Measurements from ENCODE around the gene ACAP3.
A peak's percentile ranks its signal among the peaks of the same experiment; 100 is the strongest.

The ACAP3 gene, protein sequence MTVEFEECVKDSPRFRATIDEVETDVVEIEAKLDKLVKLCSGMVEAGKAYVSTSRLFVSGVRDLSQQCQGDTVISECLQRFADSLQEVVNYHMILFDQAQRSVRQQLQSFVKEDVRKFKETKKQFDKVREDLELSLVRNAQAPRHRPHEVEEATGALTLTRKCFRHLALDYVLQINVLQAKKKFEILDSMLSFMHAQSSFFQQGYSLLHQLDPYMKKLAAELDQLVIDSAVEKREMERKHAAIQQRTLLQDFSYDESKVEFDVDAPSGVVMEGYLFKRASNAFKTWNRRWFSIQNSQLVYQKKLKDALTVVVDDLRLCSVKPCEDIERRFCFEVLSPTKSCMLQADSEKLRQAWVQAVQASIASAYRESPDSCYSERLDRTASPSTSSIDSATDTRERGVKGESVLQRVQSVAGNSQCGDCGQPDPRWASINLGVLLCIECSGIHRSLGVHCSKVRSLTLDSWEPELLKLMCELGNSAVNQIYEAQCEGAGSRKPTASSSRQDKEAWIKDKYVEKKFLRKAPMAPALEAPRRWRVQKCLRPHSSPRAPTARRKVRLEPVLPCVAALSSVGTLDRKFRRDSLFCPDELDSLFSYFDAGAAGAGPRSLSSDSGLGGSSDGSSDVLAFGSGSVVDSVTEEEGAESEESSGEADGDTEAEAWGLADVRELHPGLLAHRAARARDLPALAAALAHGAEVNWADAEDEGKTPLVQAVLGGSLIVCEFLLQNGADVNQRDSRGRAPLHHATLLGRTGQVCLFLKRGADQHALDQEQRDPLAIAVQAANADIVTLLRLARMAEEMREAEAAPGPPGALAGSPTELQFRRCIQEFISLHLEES

DNA sequence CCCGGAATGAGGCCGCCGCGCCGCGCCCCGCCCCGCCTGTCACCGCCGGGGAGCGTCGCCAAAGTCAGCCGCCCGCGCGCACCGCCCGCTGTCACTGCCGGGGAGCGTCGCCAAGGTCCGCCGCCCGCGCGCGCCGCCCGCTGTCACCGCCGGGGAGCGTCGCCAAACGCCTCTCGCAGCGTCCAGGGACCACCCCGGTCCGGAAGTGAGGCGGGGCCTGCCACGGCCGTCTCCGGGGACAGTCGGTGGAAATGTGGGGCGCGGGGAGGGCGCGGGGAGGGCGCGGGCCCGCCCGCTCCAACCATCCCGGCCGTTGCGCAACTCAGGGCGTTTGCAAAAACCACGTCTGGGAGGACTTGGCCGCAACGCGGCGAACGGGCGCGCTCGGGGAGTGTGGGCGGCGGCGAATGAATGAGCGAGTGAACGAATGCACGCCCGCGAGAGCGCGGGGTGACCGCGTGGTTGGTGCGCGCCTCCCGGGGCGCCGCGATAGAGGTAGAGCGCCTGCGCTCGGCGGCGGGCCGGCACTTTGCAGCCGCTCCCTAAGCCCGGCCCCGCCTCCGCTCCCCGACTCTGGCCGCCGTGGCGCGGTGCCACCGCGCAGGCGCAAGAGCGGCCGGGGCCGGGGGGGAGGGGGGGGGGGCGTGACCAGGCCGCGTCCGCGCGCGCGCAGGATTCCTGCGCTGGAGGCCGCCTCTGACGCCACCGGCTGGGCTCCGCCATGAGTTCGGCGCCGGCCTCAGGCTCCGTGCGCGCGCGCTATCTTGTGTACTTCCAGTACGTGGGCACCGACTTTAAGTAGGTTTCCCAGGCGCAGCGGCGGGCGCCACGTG is at the start of gene ACAP3, which contains the start of gene PUSL1:
Gene ACAP3 (minus strand): TSS at position 8 of the 833 bp plus-strand sequence. CDS start 115 bp downstream, outside the sequence.
Gene PUSL1 (plus strand): TSS at position 675 of the 833 bp plus-strand sequence. CDS start 47 bp downstream, at position 722.
- peak; percentile 84 for DNase-seq (ENCODE audit: low read depth)

GRCh38 chr1:1356796-1357401 is 49.2 kb upstream of the ACAP3 start:
- DNase-seq (ENCODE audit: low read depth): no peak

GRCh38 chr1:1356166-1356795 is 48.6 kb upstream of the ACAP3 start:
- DNase-seq (ENCODE audit: low read depth): no peak

- DNase-seq (ENCODE audit: low read depth): no peak
Observed at GRCh38 chr1:1355416-1355815, 47.7 kb upstream of the ACAP3 start.

DNA sequence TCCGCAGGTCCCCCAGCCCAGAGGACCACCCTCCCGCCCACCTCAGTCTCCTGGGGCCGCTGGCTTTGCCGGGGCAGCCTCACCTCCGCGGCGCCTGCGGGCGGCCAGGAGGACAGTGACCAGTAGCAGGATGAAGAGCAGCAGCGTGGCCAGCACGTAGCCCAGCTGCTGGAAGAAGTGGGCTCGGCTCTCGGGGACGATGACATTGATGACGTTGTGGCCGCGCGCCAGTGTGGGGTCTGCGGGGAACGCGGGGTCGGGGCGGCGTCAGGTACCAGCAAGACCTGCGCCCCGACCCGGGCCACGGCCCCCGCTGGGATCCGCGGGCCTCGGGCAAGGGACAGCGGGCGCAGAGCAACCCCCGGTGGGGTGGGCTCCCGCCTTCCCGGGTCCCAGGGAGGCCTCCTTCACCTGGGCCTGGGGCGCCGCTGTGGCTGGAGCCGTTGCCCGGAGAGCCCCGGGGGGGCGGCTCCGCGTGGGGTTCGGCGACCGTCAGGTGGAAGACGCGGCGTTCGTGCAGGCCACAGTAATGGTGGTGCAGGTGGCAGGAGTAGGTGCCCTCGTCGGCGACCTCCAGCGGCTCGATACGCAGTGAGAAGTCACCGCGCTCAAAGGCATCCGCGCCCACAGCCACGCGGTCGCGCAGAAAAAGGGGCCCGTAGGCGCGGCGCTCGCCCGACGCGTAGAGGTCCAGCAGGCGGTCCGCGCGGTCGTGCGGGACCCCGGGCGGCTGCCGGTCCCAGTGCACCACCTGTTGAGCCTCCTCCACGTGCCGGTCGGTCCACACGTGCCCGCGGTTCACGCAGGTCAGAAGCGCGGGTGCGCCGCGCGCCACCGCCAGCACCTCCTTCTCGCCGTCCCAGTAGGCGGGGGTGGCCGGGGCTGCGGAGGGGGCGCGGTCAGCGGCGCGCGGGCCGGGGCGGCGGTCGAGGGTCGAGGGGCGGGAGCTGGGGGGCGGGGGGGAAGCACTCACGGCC is 46.8 kb upstream of the ACAP3 start:
- no peak for DNase-seq (ENCODE audit: low read depth)

DNA sequence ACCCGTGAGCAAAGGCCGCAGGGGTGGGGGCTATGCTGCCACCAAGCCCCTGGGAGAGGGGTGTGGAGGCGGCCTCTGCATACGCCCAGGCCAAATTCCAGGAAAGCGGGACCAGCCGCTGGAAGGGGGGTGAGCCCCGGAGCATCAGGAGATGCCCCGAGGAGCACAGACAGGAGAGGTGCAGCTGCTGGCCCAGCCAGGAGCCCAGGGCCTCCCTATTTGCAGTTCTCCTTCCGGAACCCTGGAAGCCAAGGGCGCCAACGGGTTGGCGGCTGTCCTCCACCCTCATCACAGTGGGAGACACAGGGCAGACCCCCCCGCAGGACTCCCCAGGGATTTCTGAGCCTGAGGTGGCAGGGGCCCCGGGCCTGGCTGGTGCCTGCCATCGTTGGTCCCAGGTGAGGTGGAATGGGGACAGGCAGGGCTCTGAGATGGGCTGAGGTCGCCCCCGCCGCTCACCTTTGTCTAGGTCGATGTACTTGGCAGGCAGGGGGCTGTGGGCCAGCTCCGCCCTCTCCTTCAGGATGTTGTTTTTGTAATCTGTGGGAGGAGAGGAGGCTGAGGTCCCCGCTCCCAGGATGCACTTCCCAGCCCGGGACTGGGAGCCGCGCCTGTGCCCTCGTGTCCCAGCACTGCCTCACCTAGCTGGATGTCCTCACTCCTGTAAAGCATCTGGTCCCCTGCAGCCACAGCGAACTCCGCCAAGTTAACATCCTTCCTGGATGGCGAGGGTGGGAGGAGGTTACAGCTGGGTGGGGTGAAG is 45.8 kb upstream of the ACAP3 start:
- DNase-seq (ENCODE audit: low read depth): no peak

DNA sequence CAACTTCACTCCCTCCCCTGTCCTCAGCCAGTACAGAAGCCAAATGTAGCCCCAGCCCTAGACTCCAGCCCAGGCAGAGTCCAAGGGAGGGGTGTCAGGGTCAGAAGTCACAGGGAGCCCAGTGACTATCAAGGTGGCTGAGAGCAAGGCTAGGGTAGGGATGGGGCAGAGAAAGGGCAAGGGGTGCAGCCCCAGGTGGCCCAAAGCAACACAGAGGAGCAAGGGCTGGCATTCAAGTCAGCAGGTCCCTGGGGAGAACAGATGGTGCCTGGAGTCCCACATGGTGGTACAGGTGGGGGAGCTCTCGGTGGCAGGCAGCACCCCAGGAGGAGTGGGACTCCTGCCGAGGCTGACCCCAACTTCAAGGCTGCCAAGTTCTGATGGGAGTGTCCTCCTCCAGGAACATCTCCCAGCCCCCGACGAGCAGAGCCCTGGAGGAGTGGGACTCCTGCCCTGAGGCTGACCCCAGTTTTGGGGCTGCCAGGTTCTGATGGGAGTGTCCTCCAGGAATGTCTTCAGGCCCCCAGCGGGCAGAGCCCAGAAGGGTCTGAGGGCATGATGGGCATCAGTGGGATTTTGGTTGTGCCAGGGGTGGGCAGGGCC is 45.2 kb upstream of the ACAP3 start:
- DNase-seq (ENCODE audit: low read depth): no peak

GRCh38 chr1:1351511-1352427 is 44.0 kb upstream of the ACAP3 start:
- no peak for DNase-seq (ENCODE audit: low read depth)

DNA sequence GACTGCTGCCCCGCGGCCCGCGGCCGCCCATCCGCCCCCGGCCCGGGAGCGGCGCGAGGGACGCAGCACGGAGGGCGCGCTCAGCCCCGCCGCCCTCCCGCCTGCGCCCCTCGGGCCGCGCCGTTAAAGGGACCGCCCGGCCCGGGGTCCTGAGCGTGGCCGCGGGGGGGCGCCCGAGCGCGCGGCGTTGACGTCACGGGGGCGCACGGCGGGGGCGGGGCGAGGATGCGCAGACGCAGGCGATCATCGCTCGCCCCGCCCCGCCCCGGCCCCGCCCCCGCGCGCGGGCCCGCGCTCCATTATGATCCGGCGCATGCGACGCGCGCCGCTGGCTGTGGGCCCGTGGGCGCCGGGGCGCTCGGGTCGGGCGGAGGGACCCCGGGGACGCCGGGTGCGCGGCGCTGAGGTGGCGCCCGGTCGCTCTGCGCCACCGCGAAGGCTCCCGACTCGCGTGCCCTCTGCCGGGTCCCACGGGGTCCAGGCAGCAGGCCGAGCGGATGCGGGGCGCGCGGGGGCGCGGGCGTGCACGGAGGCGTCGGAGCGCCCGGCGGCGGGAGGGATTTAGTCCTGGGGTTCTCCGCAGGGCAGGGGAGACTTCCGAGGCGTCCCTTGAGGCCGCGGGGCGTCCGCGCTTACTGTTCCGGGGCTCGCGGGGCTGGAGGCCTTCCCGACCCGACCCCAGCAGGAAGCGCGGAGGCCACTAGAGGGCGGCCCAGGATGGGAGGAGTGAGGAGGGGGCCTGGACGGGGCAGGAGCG is 41.7 kb upstream of the ACAP3 start, which contains the start of gene DVL1:
Gene DVL1 (minus strand): TSS at position 163 of the 757 bp plus-strand sequence. CDS start 353 bp downstream, outside the sequence.
- peak; percentile 63 for DNase-seq (ENCODE audit: low read depth)

GRCh38 chr1:1348420-1349255 is 40.9 kb upstream of the ACAP3 start:
- DNase-seq (ENCODE audit: low read depth): no peak

DNA sequence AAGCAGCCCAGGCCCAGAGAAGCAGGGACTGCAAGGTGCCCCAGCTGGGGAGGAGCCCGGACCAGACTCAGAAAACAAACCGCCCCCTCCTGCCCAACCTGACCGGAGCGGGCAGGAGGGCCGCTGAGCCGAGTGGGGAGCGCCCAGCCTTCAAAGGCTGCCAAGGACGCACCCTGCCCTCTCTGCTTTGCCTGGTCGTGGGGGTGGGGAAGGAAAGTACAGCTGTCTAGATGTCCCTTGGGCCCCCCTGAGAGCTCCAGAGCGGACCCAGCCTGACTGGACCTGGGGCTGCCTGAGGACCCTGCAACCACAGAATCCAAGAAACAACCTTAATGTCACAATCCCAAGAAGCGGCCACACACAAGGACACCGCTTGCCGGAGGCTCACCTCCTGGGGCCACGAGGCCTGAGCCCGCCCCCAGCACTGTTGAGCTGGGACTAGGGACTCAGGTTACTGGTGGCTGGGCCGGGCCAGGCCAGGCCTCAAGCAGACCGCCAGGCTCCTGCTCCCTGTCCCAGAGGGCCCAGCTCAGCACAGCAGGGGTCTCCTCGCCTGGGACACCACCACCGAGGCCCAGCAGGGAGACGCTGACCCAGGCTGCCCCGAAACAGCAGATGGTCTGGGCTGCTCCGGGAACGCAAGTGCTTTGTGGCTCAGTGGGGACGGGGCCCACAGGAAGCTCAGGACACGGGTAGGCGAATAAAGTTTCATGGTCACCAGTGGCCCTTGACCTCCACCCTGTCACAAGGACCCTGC is 40.1 kb upstream of the ACAP3 start:
- no peak for DNase-seq (ENCODE audit: low read depth)

- DNase-seq (ENCODE audit: low read depth): no peak
Observed at GRCh38 chr1:1347026-1347595, 39.4 kb upstream of the ACAP3 start.

- no peak for DNase-seq (ENCODE audit: low read depth)
Observed at GRCh38 chr1:1346501-1346890, 38.8 kb upstream of the ACAP3 start.

GRCh38 chr1:1345860-1346500 is 38.2 kb upstream of the ACAP3 start:
- no peak for DNase-seq (ENCODE audit: low read depth)

All from activated T-helper 1 cell treated with Interleukin-2 at 50 U/mL for 16 hours (primary cell).